Measurements from ENCODE around the gene TMEM91. TPM values are rescaled to one million over a fixed set of nuclear protein-coding genes. Genes with fewer than 3 reads are reported as not detected.

The TMEM91 gene
- total and polyA plus RNA-seq, 2 of the 13 experiments (the other 11 are each of a cell fraction or from before 2014, with no cell fraction given): 6.3 to 10.3 TPM

DNA sequence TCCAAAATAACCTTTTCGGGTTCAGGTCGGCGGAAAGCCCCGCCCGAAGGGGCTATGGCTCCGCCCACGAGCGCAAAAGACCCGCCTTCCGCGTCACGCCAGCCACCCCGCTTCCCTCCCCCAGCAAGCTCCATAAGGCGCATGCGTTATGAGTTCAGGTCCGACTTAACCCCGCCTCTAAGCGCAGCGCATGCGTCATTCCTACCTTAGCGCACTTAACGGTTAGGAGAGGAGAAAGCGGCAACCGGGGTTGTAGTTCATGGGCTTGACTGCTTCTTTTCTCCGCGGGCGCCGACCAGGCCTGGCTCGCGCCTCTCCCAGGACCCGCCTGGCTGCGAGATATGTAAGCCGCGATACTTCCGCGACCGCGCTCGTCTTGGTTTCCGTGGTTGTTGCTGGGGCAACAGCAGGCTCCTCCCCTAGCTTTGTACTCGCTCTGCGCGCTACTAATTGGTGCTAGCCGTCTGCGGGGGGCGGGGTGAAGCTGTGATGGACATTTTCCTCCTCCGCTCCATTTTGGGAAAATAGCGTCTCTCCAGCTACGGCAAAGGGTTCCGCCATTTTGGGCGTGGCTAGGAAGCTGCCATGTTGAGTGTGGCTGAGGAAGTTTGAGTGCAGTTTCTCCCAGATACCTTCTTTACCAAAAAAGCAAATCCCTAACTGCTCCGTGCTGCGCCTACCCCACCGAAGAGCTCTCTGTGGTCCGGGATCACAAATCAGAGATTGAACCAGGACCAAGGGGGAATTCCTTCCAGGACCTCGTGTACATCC, 12.4 kb upstream of the TMEM91 start, which contains the start of gene B9D2 (continued):
- TF ChIP-seq ZNF883 (CRISPR knock-in tag; IDR thresholded peaks at IDR 0.05; ENCODE audit: not compliant biosample characterization): no peak
- TF ChIP-seq POGZ (CRISPR knock-in tag; IDR thresholded peaks at IDR 0.05): peak; percentile 47; the same call in 1 of the 2 replicates
- TF ChIP-seq, protein P1, sequence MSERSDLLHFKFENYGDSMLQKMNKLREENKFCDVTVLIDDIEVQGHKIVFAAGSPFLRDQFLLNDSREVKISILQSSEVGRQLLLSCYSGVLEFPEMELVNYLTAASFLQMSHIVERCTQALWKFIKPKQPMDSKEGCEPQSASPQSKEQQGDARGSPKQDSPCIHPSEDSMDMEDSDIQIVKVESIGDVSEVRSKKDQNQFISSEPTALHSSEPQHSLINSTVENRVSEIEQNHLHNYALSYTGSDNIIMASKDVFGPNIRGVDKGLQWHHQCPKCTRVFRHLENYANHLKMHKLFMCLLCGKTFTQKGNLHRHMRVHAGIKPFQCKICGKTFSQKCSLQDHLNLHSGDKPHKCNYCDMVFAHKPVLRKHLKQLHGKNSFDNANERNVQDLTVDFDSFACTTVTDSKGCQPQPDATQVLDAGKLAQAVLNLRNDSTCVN (CRISPR knock-in tag; IDR thresholded peaks at IDR 0.05; ENCODE audit: borderline replicate concordance): peak; percentile 34; the same call in 1 of the 2 replicates
- TF ChIP-seq MTF2 (CRISPR knock-in tag; IDR thresholded peaks at IDR 0.05; ENCODE audit: borderline replicate concordance): no peak
- peak; percentile 67; the same call in 1 of the 2 replicates for TF ChIP-seq ZNF136 (CRISPR knock-in tag; IDR thresholded peaks at IDR 0.05; ENCODE audit: low read depth)
- TF ChIP-seq FOXP1 (IDR thresholded peaks at IDR 0.05): no peak
- no peak for TF ChIP-seq FOXP1 (CRISPR knock-in tag; IDR thresholded peaks at IDR 0.05)
- TF ChIP-seq ZBTB38 (CRISPR knock-in tag; IDR thresholded peaks at IDR 0.05): no peak
- TF ChIP-seq ZNF773 (CRISPR knock-in tag; IDR thresholded peaks at IDR 0.05; ENCODE audit: borderline replicate concordance): no peak
- no peak for TF ChIP-seq GLI4 (CRISPR knock-in tag; IDR thresholded peaks at IDR 0.05; ENCODE audit: borderline replicate concordance)
- no peak for TF ChIP-seq FOXA1 (IDR thresholded peaks at IDR 0.05)
- no peak for TF ChIP-seq FOXA1 (CRISPR knock-in tag; IDR thresholded peaks at IDR 0.05)
- peak; percentile 85 for TF ChIP-seq PBX2 (CRISPR knock-in tag; IDR thresholded peaks at IDR 0.05)
- TF ChIP-seq PPARG (CRISPR knock-in tag; conservative IDR thresholded peaks at IDR 0.05): no peak
- TF ChIP-seq ELF1 (CRISPR knock-in tag; IDR thresholded peaks at IDR 0.05): peak; percentile 67
- no peak for TF ChIP-seq HOXA7 (CRISPR knock-in tag; IDR thresholded peaks at IDR 0.05)
- TF ChIP-seq NFYC (CRISPR knock-in tag; IDR thresholded peaks at IDR 0.05): peak; percentile 85
- no peak for TF ChIP-seq RAD21 (CRISPR knock-in tag; IDR thresholded peaks at IDR 0.05)
- no peak for TF ChIP-seq KLF15 (CRISPR knock-in tag; IDR thresholded peaks at IDR 0.05; ENCODE audit: borderline replicate concordance)
- TF ChIP-seq ZNF572 (CRISPR knock-in tag; IDR thresholded peaks at IDR 0.05): 0 out of 2 replicates have a peak, but pooled peaks have one; percentile 47
- peak; percentile 36; the same call in 1 of the 2 replicates for TF ChIP-seq MIER2 (CRISPR knock-in tag; IDR thresholded peaks at IDR 0.05)
- no peak for TF ChIP-seq HNRNPK (IDR thresholded peaks at IDR 0.05; ENCODE audit: low read depth, low read length, poor library complexity, severe bottlenecking)
- TF ChIP-seq ZBTB37 (CRISPR knock-in tag; IDR thresholded peaks at IDR 0.05): no peak
- no peak for TF ChIP-seq NR3C1 (CRISPR knock-in tag; IDR thresholded peaks at IDR 0.05)
- 0 out of 2 replicates have a peak, but pooled peaks have one; percentile 45 for TF ChIP-seq ZSCAN25 (CRISPR knock-in tag; IDR thresholded peaks at IDR 0.05)
- TF ChIP-seq CHD4 (IDR thresholded peaks at IDR 0.05; ENCODE audit: borderline replicate concordance, low read length): no peak; the same call in 1 of the 2 replicates
- TF ChIP-seq ZNF570 (CRISPR knock-in tag; IDR thresholded peaks at IDR 0.05; ENCODE audit: borderline replicate concordance): no peak
- TF ChIP-seq MEIS1 (CRISPR knock-in tag; IDR thresholded peaks at IDR 0.05; ENCODE audit: borderline replicate concordance): no peak
- TF ChIP-seq NONO (IDR thresholded peaks at IDR 0.05): no peak
- no peak for TF ChIP-seq NONO (CRISPR knock-in tag; conservative IDR thresholded peaks at IDR 0.05)

Data from HepG2 (cell line).